ENCODE measurements around the gene RFX6. TPM values are rescaled to one million over a fixed set of nuclear protein-coding genes. Genes with fewer than 3 reads are reported as not detected.

RFX6 gene
- total RNA-seq, 2 experiments from 2014 or later = not detected

DNA sequence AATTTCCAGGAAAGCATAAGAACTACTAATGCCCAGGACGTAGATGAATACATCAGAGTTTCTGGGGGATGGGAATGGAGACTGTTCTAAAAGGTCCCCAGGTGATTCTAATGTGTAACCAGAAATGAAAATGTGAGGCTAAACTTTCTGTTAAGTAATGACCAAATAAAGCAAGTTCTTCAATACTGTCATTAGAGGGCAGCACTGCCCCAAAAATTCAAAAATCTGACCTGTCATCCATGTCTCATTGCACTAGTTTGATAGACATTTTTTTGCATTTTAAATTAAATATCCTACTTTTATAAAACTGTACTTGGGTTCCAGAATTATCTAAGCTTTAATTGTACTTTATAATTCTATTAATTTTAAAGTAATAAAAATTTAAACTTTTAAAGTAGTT lies 94.9 kb downstream of the RFX6 start:
- POLR2A ChIA-PET = no interaction called here
- intact Hi-C loops (cut with DNase I, micrococcal nuclease) = no loop called here
- H3K27ac ChIP-seq (ENCODE audit: low read depth in 1 of 2, low read length in 2 of 2) = no peak overlapping the region
- H3K9me3 ChIP-seq (ENCODE audit: control insufficient read depth in 1 of 2, insufficient read depth in 1 of 2, low read length in 2 of 2) = no peaks in the 10 kb centered on the region
- H3K4me1 ChIP-seq (ENCODE audit: insufficient read depth, low read length) = no peaks in the 10 kb centered on the region
- CTCF ChIA-PET = no interaction called here
- no peaks in the 10 kb centered on the region for H3K9me3 Mint-ChIP-seq
- H3K27ac Mint-ChIP-seq = no peak overlapping the region
- ATAC-seq (ENCODE audit: poor library complexity) (no peak), DNase-seq (peak in 3 of 14 experiments; percentile 10 to 12 (median 11))
- no peak overlapping the region for H3K4me3 Mint-ChIP-seq
- no peaks in the 10 kb centered on the region for H3K4me1 Mint-ChIP-seq (ENCODE audit: low read depth)
- H3K4me3 ChIP-seq (ENCODE audit: low read length) = no peak overlapping the region
- H3K27me3 Mint-ChIP-seq = peaks cover 9% of the 10 kb centered on the region
- TF ChIP-seq CTCF (IDR thresholded peaks at IDR 0.05) = peak; percentile 50
- no peaks in the 10 kb centered on the region for H3K36me3 ChIP-seq (ENCODE audit: insufficient read depth, low read length)
- no peaks in the 10 kb centered on the region for H3K36me3 Mint-ChIP-seq (ENCODE audit: low read depth)
- H3K27me3 ChIP-seq (ENCODE audit: control insufficient read depth in 1 of 2, insufficient read depth in 2 of 2, low read length in 2 of 2) = no peaks in the 10 kb centered on the region

- Histone ChIP-seq H3K9me3 (ENCODE audit: control insufficient read depth in 1 of 2, insufficient read depth in 1 of 2, low read length in 2 of 2) (no peaks in the 10 kb centered on the region), H3K36me3 (ENCODE audit: insufficient read depth, low read length) (no peaks in the 10 kb centered on the region), H3K4me1 (ENCODE audit: insufficient read depth, low read length) (no peaks in the 10 kb centered on the region), H3K4me3 (ENCODE audit: low read length) (no peak overlapping the region), H3K27me3 (ENCODE audit: control insufficient read depth in 1 of 2, insufficient read depth in 2 of 2, low read length in 2 of 2) (no peaks in the 10 kb centered on the region), H3K27ac (ENCODE audit: low read depth in 1 of 2, low read length in 2 of 2) (no peak overlapping the region)
- intact Hi-C loops (cut with DNase I, micrococcal nuclease) = no loop called here
- Mint-ChIP-seq H3K9me3 (no peaks in the 10 kb centered on the region), H3K4me3 (no peak overlapping the region), H3K36me3 (ENCODE audit: low read depth) (no peaks in the 10 kb centered on the region), H3K27ac (no peak overlapping the region), H3K27me3 (peaks cover 4% of the 10 kb centered on the region), H3K4me1 (ENCODE audit: low read depth) (no peaks in the 10 kb centered on the region)
- POLR2A ChIA-PET = no interaction called here
- ATAC-seq (ENCODE audit: poor library complexity) = no peak
- CTCF ChIA-PET = no interaction called here
- TF ChIP-seq CTCF (IDR thresholded peaks at IDR 0.05) = no peak
- no peak for DNase-seq
These were observed 96.9 kb downstream of the RFX6 start for GRCh38 chr6:116973976-116974375.

DNA sequence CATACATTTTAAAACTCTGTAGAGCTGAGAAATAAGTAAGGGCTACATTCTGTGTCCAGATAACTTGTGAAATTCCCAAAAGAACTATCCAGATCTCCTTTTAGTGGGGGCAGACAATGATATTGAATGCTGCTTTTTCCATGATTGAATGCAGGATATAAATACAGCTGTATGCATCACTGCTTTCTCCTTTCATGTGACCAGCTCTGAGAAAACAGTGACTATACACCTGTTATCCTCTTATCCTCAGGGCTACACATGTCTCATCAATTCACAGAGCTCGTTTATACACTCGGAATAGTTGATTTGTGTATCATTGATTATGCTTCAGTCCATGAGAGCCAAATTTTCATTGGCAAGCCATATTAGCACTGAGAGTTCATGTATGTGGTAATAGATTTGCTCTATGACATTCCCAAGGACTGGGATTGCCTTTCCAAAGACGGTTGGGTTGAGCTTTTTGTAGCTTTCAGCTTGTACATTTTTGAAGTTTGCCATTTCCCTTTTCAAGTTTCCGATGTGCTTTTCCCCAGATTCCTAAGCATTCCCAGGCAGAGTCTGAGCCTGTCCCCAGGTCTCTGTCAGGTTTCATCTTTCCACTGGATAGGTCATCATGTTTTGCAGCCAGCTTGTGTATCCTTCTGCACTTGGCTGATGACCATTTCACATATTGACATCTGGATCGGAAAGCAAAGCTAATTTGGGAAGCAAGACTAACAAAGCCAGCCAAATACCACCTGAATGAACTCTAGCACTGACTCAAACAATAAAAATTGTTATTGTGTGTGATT lies 97.7 kb downstream of the RFX6 start:
- no peaks in the 10 kb centered on the region for H3K36me3 Mint-ChIP-seq (ENCODE audit: low read depth)
- no peak overlapping the region for H3K27ac Mint-ChIP-seq
- Histone ChIP-seq H3K4me3 (ENCODE audit: low read length) (no peak overlapping the region), H3K4me1 (ENCODE audit: insufficient read depth, low read length) (no peaks in the 10 kb centered on the region), H3K9me3 (ENCODE audit: control insufficient read depth in 1 of 2, insufficient read depth in 1 of 2, low read length in 2 of 2) (no peaks in the 10 kb centered on the region), H3K27ac (ENCODE audit: low read depth in 1 of 2, low read length in 2 of 2) (no peak overlapping the region), H3K36me3 (ENCODE audit: insufficient read depth, low read length) (no peaks in the 10 kb centered on the region), H3K27me3 (ENCODE audit: control insufficient read depth in 1 of 2, insufficient read depth in 2 of 2, low read length in 2 of 2) (no peaks in the 10 kb centered on the region)
- ATAC-seq (ENCODE audit: poor library complexity) (no peak), DNase-seq (no peak)
- no peaks in the 10 kb centered on the region for H3K9me3 Mint-ChIP-seq
- intact Hi-C loops (cut with DNase I, micrococcal nuclease) = no loop called here
- peaks cover 4% of the 10 kb centered on the region for H3K27me3 Mint-ChIP-seq
- no peak for TF ChIP-seq CTCF (IDR thresholded peaks at IDR 0.05)
- ChIA-PET CTCF (no interaction called here), POLR2A (no interaction called here)
- H3K4me1 Mint-ChIP-seq (ENCODE audit: low read depth) = no peaks in the 10 kb centered on the region
- H3K4me3 Mint-ChIP-seq = no peak overlapping the region
